Esophagus squamous epithelium (tissue), 5 donors: ENCODE measurements around the gene VPS35. TPM values are rescaled to one million over a fixed set of nuclear protein-coding genes. Genes with fewer than 3 reads are reported as not detected.

ENCODE experiments used
- DNase-seq: peaks from one replicate; lab custom pipeline; 2025; lab: John Stamatoyannopoulos, UW
- H3K27ac ChIP-seq, 4 donors: fragments of 200-600 bp; sonication (generic); one replicate each; pipeline ENCODE4 v1.5.1; 2016 to 2019; ENCODE audit warnings: mild to moderate bottlenecking in 1 of 4
- H3K27me3 ChIP-seq, 4 donors: fragments of 200-600 bp; sonication (generic); 1 replicate in 3 of 4; 2 replicates in 1 of 4; pipeline versions ENCODE4 v1.5.1 to v1.6.0; 2017 to 2021; ENCODE audit warnings: antibody characterized with exemption in 1 of 4
- H3K36me3 ChIP-seq, 3 donors: fragments of 200-600 bp; sonication (generic); one replicate each; pipeline ENCODE4 v1.5.1; 2016 to 2019
- H3K4me1 ChIP-seq, 3 donors: fragments of 200-600 bp; sonication (generic); one replicate each; pipeline ENCODE4 v1.5.1; 2017 to 2019
- H3K4me3 ChIP-seq, 4 donors: fragments of 200-600 bp; sonication (generic); 1 replicate in 3 of 4; 2 replicates in 1 of 4; pipeline ENCODE4 v1.5.1; 2016 to 2019; ENCODE audit warnings: mild to moderate bottlenecking in 2 of 4, moderate library complexity in 1 of 4
- H3K9me3 ChIP-seq, 3 donors: fragments of 200-600 bp; sonication (generic); one replicate each; pipeline ENCODE4 v1.5.1; 2016 to 2019
- CTCF ChIP-seq, 6 experiments: fragments of 450-650 bp in 4 of 6; fragments of 200-600 bp in 2 of 6; sonication (generic) in 2 of 6; IDR thresholded peaks; one replicate each; pipeline ENCODE4 v1.5.1; 2016 to 2019; ENCODE audit warnings: antibody characterized with exemption in 6 of 6, mild to moderate bottlenecking in 4 of 6, moderate library complexity in 4 of 6
- POLR2A ChIP-seq, 4 donors: fragments of 450-650 bp; IDR thresholded peaks; one replicate each; pipeline ENCODE4 v1.6.1; 2017; ENCODE audit warnings: antibody characterized with exemption in 4 of 4, mild to moderate bottlenecking in 4 of 4, moderate library complexity in 3 of 4
- WGBS, 2 donors: methylation state at CpG; one replicate each; pipeline ENCODE4 v1.1.5; 2018; 5-methylcytosine and 5-hydroxymethylcytosine counted together
- intact Hi-C: fragments of 100-400 bp; cut with DNase I; formaldehyde crosslinking; loops from one replicate; pipeline ENCODE4 v1.15.0; 2022
- total RNA-seq, 4 donors: library from RNA; depleted of rRNA; stranded (reverse); fragments of >200 nt; gene quantifications; one replicate each; pipeline ENCODE4 v1.1.0, GENCODE V29; 2016
- donor health status: DM: yes; HTN: yes; CAD: no.

Gene VPS35
- total RNA-seq, 4 donors from 2014 or later = 34.0 to 129 (median 88.0) TPM

GRCh38 chr16:46713634-46714033 is 24.7 kb upstream of the VPS35 start:
- TF ChIP-seq POLR2A (IDR thresholded peaks at IDR 0.05) (no peak), CTCF (IDR thresholded peaks at IDR 0.05) (no peak)
- Histone ChIP-seq H3K27me3 (no peaks in the 10 kb centered on the region), H3K27ac (no peak overlapping the region), H3K4me3 (no peak overlapping the region), H3K9me3 (no peaks in the 10 kb centered on the region), H3K4me1 (no peaks in the 10 kb centered on the region), H3K36me3 (no peaks in the 10 kb centered on the region)
- intact Hi-C loops = no loop called here
- no peak for DNase-seq
- 66 to 68% methylated on average over 3 of the region's 3 CpGs for WGBS, 2 donors

GRCh38 chr16:46712911-46713310 is 23.9 kb upstream of the VPS35 start:
- Histone ChIP-seq H3K4me1 (no peaks in the 10 kb centered on the region), H3K27me3 (no peaks in the 10 kb centered on the region), H3K4me3 (no peak overlapping the region), H3K36me3 (no peaks in the 10 kb centered on the region), H3K27ac (no peak overlapping the region), H3K9me3 (no peaks in the 10 kb centered on the region)
- 65 to 70% methylated on average over 3 of the region's 3 CpGs for WGBS, 2 donors
- intact Hi-C loops = no loop called here
- no peak for DNase-seq
- no peak for TF ChIP-seq POLR2A (IDR thresholded peaks at IDR 0.05)
- TF ChIP-seq CTCF (IDR thresholded peaks at IDR 0.05) = no peak

GRCh38 chr16:46711106-46712058 is 22.4 kb upstream of the VPS35 start:
- intact Hi-C loops = no loop called here
- Histone ChIP-seq H3K36me3 (no peaks in the 10 kb centered on the region), H3K4me1 (no peaks in the 10 kb centered on the region), H3K4me3 (no peak overlapping the region), H3K27me3 (no peaks in the 10 kb centered on the region), H3K9me3 (no peaks in the 10 kb centered on the region), H3K27ac (no peak overlapping the region)
- WGBS, 2 donors = 72 to 79% methylated on average over 6 to 10 of the region's 10 CpGs
- TF ChIP-seq CTCF (IDR thresholded peaks at IDR 0.05) = no peak
- no peak for TF ChIP-seq POLR2A (IDR thresholded peaks at IDR 0.05)
- DNase-seq = no peak

- DNase-seq = no peak
- no peak overlapping the region for H3K27ac ChIP-seq
- H3K4me3 ChIP-seq = no peak overlapping the region
- no peaks in the 10 kb centered on the region for H3K36me3 ChIP-seq
- no peaks in the 10 kb centered on the region for H3K27me3 ChIP-seq
- TF ChIP-seq POLR2A (IDR thresholded peaks at IDR 0.05) (no peak), CTCF (IDR thresholded peaks at IDR 0.05) (no peak)
- H3K4me1 ChIP-seq = no peaks in the 10 kb centered on the region
- intact Hi-C loops = no loop called here
- H3K9me3 ChIP-seq = no peaks in the 10 kb centered on the region
- WGBS, 2 donors = 30 to 31% methylated on average over 3 of the region's 3 CpGs
Measured at GRCh38 chr16:46709469-46710005, 20.6 kb upstream of the VPS35 start.

GRCh38 chr16:46706642-46707041 is 17.7 kb upstream of the VPS35 start:
- DNase-seq = no peak
- WGBS, 2 donors = 0% methylated on average over 1 of the region's 1 CpG
- no peaks in the 10 kb centered on the region for H3K36me3 ChIP-seq
- H3K9me3 ChIP-seq = no peaks in the 10 kb centered on the region
- no peak overlapping the region for H3K4me3 ChIP-seq
- intact Hi-C loops = no loop called here
- no peaks in the 10 kb centered on the region for H3K27me3 ChIP-seq
- no peak for TF ChIP-seq POLR2A (IDR thresholded peaks at IDR 0.05)
- no peak for TF ChIP-seq CTCF (IDR thresholded peaks at IDR 0.05)
- H3K4me1 ChIP-seq = no peaks in the 10 kb centered on the region
- H3K27ac ChIP-seq = no peak overlapping the region
